Kasumi-1 (cell line): ENCODE data around the gene CNPY1.
"Not testable (repeated sequence)": the region's sequence is repeated elsewhere in the genome, so short reads cannot be mapped to it uniquely, and the experiment has no call there.

Experiments used
- DNase-seq, 2 experiments: peaks; one replicate each; lab custom pipeline; 2025; lab: John Stamatoyannopoulos, UW

Gene CNPY1

GRCh38 chr7:155533120-155533826 lies 13.1 kb downstream of the CNPY1 start:
- DNase-seq: no peak

DNA sequence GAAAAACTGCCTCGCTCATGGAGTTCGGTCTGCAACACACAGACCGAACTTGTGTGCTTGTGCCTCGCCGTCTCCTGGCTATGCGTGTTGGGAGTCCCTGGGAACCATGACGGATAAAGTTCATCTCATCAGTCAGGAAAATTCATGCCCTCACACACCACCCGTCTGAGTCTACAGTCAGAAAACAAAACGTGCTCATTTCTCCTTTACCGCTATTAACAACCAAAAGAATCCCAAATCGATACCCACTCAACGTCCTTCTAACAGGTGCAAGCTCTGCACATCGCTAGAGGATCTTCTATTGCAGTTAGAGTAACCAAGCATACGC lies 13.6 kb downstream of the CNPY1 start:
- peak in 1 of 2 experiments; percentile 5 for DNase-seq

- DNase-seq: no peak
Measured at GRCh38 chr7:155531681-155532080, 14.7 kb downstream of the CNPY1 start.

- DNase-seq: no peak
Measured at GRCh38 chr7:155530601-155531000, 15.8 kb downstream of the CNPY1 start.

GRCh38 chr7:155529845-155530244 lies 16.5 kb downstream of the CNPY1 start:
- no peak for DNase-seq

DNA sequence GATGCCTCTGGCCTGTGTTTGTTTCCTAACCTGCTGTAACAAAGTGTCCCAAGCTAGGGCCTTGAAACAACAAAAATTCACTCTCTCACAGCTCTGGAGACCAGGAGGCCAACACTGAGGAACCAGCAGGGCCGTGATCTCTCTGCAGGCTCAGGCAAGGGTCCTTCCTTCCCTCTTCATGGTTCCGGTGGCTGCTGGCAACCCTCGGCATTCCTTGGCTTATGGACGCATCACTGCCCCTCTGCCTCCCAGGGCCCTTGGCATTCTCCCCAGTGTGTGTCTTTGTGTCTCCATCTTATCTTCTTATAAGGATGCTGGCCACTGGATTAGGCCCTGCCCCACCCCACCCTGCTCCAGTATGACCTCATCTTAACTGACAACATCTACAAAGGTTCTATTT lies 17.0 kb downstream of the CNPY1 start:
- no peak for DNase-seq

DNA sequence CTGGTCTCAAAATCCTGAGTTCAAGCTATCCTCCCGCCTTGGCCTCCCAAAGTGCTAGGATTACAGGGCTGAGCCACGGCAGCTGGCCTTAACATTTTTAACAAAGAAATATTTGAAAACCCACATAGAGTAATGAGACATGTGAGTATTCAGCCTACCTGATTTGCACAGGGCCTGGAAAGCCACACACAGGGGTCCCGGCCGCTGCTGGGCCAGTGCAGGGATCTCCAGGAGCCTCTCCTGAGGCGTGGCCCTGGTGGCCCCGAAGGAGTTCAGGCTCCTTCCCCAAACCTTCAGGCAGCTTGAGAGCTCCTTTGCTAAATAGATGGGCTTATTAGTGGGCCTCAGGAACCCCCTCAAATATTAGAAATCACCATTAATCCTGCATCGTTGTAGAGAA lies 18.7 kb downstream of the CNPY1 start:
- DNase-seq: no peak

GRCh38 chr7:155526225-155526624 lies 20.1 kb downstream of the CNPY1 start:
- no peak for DNase-seq

DNA sequence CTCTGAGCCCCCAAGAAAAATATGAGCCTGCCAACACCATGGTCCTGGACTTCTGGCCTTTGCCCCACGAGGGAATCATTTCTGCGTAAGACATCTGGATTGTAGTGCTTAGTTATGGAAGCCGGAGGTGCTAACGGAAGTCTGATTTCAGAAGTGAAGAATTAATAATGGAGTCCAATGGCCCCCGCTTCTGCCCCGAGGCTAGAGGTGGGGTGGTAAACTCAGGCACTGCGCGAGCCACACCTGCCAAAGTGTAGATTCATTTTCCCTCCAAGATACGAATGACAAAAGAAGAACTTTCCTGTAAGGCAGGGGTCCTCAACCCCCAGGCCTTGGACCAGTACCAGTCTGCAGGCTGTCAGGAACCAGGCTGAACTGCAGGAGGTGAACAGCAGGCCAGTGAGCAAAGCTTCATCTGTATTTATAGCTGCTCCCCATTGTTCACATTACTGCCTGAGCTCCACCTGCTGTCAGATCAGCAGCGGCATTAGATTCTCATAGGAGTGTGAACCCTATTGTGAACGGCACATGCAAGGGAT lies 22.3 kb downstream of the CNPY1 start:
- no peak for DNase-seq

GRCh38 chr7:155523168-155523675 lies 23.1 kb downstream of the CNPY1 start:
- DNase-seq: no peak

- no peak for DNase-seq
Measured at GRCh38 chr7:155521743-155522398, 24.5 kb downstream of the CNPY1 start.

DNA sequence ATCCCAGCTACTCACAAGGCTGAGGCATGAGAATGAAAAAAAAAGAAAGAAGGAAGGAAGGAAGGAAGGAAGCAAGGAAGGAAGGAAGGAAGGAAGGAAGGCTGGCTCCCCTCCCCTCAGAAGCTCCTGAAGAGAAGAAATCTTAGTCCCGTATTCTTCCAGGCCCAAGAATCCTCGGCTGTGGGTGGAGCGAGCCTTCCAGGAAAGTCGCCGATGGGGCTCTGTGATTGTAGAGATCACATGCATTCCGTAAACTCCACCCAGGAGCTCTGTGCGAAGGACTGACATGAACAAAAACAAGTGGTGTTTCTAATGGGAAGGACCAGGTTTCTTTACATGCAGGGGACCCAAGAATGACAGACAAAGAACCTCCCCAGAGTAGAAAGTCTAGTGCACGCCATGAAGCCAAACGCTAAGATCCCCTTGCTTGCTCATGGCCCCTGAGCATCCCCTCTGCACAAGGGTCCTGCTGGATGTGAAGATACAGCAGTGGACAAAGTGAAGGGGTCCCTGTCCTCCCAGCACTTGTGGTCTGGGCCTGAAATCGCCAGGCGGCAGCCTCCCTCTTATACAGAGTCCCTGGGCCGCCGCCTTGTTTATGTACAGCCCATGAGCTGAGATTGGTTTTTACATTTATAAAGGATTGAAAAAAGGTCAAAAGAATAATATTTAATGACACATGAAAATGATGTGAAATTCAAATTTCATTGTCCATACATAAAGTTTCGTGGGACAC lies 25.2 kb downstream of the CNPY1 start:
- DNase-seq: no peak

DNA sequence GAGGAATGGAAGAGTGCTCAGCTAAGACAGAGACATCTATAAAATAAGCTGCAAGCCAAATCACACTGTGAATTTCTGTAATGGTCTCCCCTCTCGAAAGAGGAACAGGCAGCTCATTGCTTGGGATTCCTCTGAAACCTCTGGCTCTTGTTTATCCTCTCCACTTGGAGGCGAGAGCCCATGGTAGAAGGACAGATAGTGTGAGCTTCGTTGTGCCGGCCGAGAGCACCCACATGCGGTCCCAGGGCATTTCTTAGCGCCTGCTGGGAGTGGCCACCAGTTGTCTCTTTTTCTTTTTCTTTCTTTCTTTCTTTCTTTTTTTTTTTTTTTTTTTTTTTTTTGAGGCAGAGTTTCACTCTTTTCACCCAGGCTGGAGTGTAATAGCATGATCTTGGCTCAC lies 26.2 kb downstream of the CNPY1 start:
- DNase-seq: no peak

DNA sequence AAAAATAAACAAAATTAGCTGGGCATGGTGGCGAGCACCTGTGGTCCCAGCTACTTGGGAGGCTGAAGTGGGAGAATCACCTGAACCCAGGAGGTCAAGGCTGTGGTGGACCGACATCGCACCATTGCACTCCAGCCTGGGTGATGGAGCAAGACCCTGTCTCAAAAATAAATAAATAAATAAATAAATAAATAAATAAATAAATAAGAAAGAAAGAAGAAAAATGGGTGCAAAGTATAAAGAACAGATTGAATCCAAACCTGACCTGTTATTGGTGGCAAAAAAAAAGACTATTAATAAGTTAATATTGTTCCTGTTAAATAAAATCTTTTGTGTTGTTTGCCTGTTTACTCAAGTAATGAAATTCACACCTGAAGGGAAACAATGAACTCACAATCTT lies 27.0 kb downstream of the CNPY1 start:
- not testable (repeated sequence) for DNase-seq

GRCh38 chr7:155518633-155519032 lies 27.7 kb downstream of the CNPY1 start:
- DNase-seq: no peak

- DNase-seq: no peak
Measured at GRCh38 chr7:155517969-155518368, 28.4 kb downstream of the CNPY1 start.

- no peak for DNase-seq
Measured at GRCh38 chr7:155517452-155517851, 28.9 kb downstream of the CNPY1 start.

GRCh38 chr7:155516466-155516865 lies 29.9 kb downstream of the CNPY1 start:
- no peak for DNase-seq

DNA sequence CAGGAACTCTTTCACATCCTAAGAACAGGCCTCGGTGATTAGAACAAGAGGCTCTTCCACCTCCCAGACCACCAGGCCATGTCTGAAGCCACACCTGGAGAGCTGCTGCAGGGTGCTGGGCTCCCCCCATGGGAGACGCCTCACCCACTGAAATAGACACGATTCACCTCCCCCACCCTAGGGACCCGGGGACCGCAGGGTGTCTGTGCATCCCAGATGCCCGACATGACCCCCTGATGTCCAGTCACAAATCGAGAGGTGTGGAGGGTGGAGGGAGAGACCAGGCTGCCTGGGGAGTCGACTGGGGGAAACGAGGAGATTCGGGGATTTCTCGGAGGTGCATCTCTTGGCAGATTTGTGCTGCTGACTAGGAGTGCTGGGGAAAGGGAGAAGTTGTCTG lies 31.0 kb downstream of the CNPY1 start:
- no peak for DNase-seq

GRCh38 chr7:155514296-155514695 lies 32.1 kb downstream of the CNPY1 start:
- no peak for DNase-seq

GRCh38 chr7:155513543-155514285 lies 32.6 kb downstream of the CNPY1 start:
- DNase-seq: no peak

GRCh38 chr7:155512246-155512887 lies 34.0 kb downstream of the CNPY1 start:
- DNase-seq: no peak
